Omental fat pad (tissue), 4 donors: ENCODE measurements around the gene C6orf120. TPM values are rescaled to one million over a fixed set of nuclear protein-coding genes. Genes with fewer than 3 reads are reported as not detected.

ENCODE experiments used
- ATAC-seq: fragments of 150-250 bp; one replicate; pipeline ENCODE4 v1.9.1; 2016; ENCODE audit warnings: mild to moderate bottlenecking, moderate library complexity; ENCODE audit not compliant: low FRiP score
- DNase-seq: peaks from one replicate; pipeline ENCODE4 v3.0.0-alpha.2; 2019; ENCODE audit warnings: low spot score
- CTCF ChIP-seq, 3 donors: fragments of 450-650 bp; IDR thresholded peaks; one replicate each; pipeline ENCODE4 v1.5.1; 2016 to 2017; ENCODE audit warnings: antibody characterized with exemption in 3 of 3, mild to moderate bottlenecking in 3 of 3, moderate library complexity in 2 of 3
- total RNA-seq, 4 donors: library from RNA; depleted of rRNA; stranded (reverse); fragments of >200 nt; gene quantifications; one replicate each; pipeline ENCODE4 v1.1.0, GENCODE V29; 2016

Gene C6orf120
- total RNA-seq, 4 donors from 2014 or later, result 41.2 to 45.0 (median 43.0) TPM

- no peak for TF ChIP-seq CTCF (IDR thresholded peaks at IDR 0.05)
These were observed 1.6 kb upstream of the C6orf120 start for GRCh38 chr6:169700296-169700695.

GRCh38 chr6:169701311-169701953 lies 494 bp upstream of the C6orf120 start:
- DNase-seq (no peak), ATAC-seq (peak; percentile 2)
- no peak for TF ChIP-seq CTCF (IDR thresholded peaks at IDR 0.05)

More at GRCh38 chr6:169700296-169700695, 1.6 kb upstream of the C6orf120 start:
- DNase-seq, result no peak
- no peak for ATAC-seq

GRCh38 chr6:169702840-169703246 lies 917 bp downstream of the C6orf120 start:
- ATAC-seq (no peak), DNase-seq (no peak)
- no peak for TF ChIP-seq CTCF (IDR thresholded peaks at IDR 0.05)

- TF ChIP-seq CTCF (IDR thresholded peaks at IDR 0.05), result no peak
- DNase-seq, result no peak
- no peak for ATAC-seq
These were observed 5.8 kb downstream of the C6orf120 start for GRCh38 chr6:169707772-169708171.

GRCh38 chr6:169709293-169709692 lies 7.4 kb downstream of the C6orf120 start:
- no peak for ATAC-seq
- no peak for DNase-seq
- TF ChIP-seq CTCF (IDR thresholded peaks at IDR 0.05), result no peak

GRCh38 chr6:169710009-169710408 lies 8.1 kb downstream of the C6orf120 start:
- no peak for ATAC-seq
- TF ChIP-seq CTCF (IDR thresholded peaks at IDR 0.05), result no peak

GRCh38 chr6:169714178-169714577 lies 12.3 kb downstream of the C6orf120 start:
- ATAC-seq, result no peak
- TF ChIP-seq CTCF (IDR thresholded peaks at IDR 0.05), result no peak
- no peak for DNase-seq

More at GRCh38 chr6:169710009-169710408, 8.1 kb downstream of the C6orf120 start:
- DNase-seq, result no peak
